Heart left ventricle (tissue), 13 donors: ENCODE data around the gene CYP2U1.

Experiments used
- CTCF ChIP-seq, 12 donors: fragments of 200-600 bp; sonication (generic) in 4 of 12; IDR thresholded peaks; one replicate each; pipeline versions ENCODE4 v1.5.0 to v1.8.0; 2018 to 2022; ENCODE audit warnings: antibody characterized with exemption in 12 of 12, mild to moderate bottlenecking in 5 of 12
- POLR2A ChIP-seq, 2 donors: fragments of 450-650 bp; IDR thresholded peaks; one replicate each; pipeline ENCODE4 v1.6.1; 2017; ENCODE audit warnings: antibody characterized with exemption in 2 of 2, mild to moderate bottlenecking in 2 of 2, moderate library complexity in 2 of 2
- donor health status: ischemic (EF 13 %, LVEDD 7.1; RV severe dilation, severe dysfunction).
- donor health status: DM: no; HTN: yes; CAD: no.
- donor health status: DM: no; HTN: no; CAD: no.
- donor health status: ischemic (EF 25% LVEDD 6.9; RV normal size, moderate dysfunction).
- donor health status: ischemic (EF 25% LVEDD 5.7; RV mildly dilated, moderate dysfunction).
- donor health status: ischemic (EF 35%, LVEDD 5.7; RV mildly dilated, moderate dysfunction).
- donor health status: nonischemic (EF 11% LVEDD 7.7; RV severe dilation, severe dysfunction).
- donor health status: DM: yes; HTN: yes; CAD: no.
- donor health status: PGD.
- donor health status: ischemic (EF 29% LVEDD 5.4; RV normal size, mild dysfunction).
- donor health status: nonischemic (EF 23%, LVEDD 6.1; RV moderate dilation, normal function).

GRCh38 chr4:107989162-107989536 is 57.8 kb downstream of the CYP2U1 start:
- no peak for TF ChIP-seq CTCF (IDR thresholded peaks at IDR 0.05)
- no peak for TF ChIP-seq POLR2A (IDR thresholded peaks at IDR 0.05)
